IPS DF 4.7 (cell line): ENCODE data around the gene TMEM183A.

Experiments used
- DNase-seq: peaks from one replicate; pipeline ENCODE4 v3.0.0-alpha.2; 2013; ENCODE audit warnings: low spot score; ENCODE audit errors: extremely low read depth

Gene TMEM183A

GRCh38 chr1:203045821-203046594 lies 38.8 kb downstream of the TMEM183A start:
- no peak for DNase-seq

GRCh38 chr1:203046984-203047630 lies 39.9 kb downstream of the TMEM183A start:
- no peak for DNase-seq

- no peak for DNase-seq
These were observed 40.9 kb downstream of the TMEM183A start for GRCh38 chr1:203048086-203048485.

- DNase-seq: no peak
These were observed 41.4 kb downstream of the TMEM183A start for GRCh38 chr1:203048555-203049051.

GRCh38 chr1:203049077-203049476 lies 41.9 kb downstream of the TMEM183A start:
- no peak for DNase-seq

- DNase-seq: no peak
These were observed 42.5 kb downstream of the TMEM183A start for GRCh38 chr1:203049576-203050180.

- DNase-seq: no peak
These were observed 43.7 kb downstream of the TMEM183A start for GRCh38 chr1:203050826-203051225.

GRCh38 chr1:203051841-203052324 lies 44.7 kb downstream of the TMEM183A start:
- no peak for DNase-seq

GRCh38 chr1:203052601-203053000 lies 45.4 kb downstream of the TMEM183A start:
- no peak for DNase-seq

- DNase-seq: no peak
These were observed 47.0 kb downstream of the TMEM183A start for GRCh38 chr1:203054184-203054583.

GRCh38 chr1:203054642-203055041 lies 47.5 kb downstream of the TMEM183A start:
- no peak for DNase-seq

- DNase-seq: no peak
These were observed 48.1 kb downstream of the TMEM183A start for GRCh38 chr1:203055161-203055799.

- DNase-seq: no peak
These were observed 48.8 kb downstream of the TMEM183A start for GRCh38 chr1:203056012-203056411.

GRCh38 chr1:203056516-203056915 lies 49.3 kb downstream of the TMEM183A start:
- DNase-seq: no peak

- no peak for DNase-seq
These were observed 50.9 kb downstream of the TMEM183A start for GRCh38 chr1:203057911-203058675.

GRCh38 chr1:203058676-203058935 lies 51.4 kb downstream of the TMEM183A start:
- no peak for DNase-seq

GRCh38 chr1:203059485-203059884 lies 52.3 kb downstream of the TMEM183A start:
- no peak for DNase-seq

- no peak for DNase-seq
These were observed 52.9 kb downstream of the TMEM183A start for GRCh38 chr1:203060115-203060514.

- no peak for DNase-seq
These were observed 56.1 kb downstream of the TMEM183A start for GRCh38 chr1:203063287-203063686.

- DNase-seq: no peak
These were observed 58.0 kb downstream of the TMEM183A start for GRCh38 chr1:203065191-203065590.

- DNase-seq: no peak
These were observed 58.8 kb downstream of the TMEM183A start for GRCh38 chr1:203065986-203066385.
